Activated naive CD4-positive, alpha-beta T cell treated with anti-CD3 and anti-CD28 coated beads, Interleukin-2, amount 50 U/mL, for 24 hours (primary cell): ENCODE measurements around the gene SLC25A1.

Experiments used
- H3K27ac Mint-ChIP-seq: one replicate; pipeline ENCODE4 v1.8.0; 2021; ENCODE audit warnings: mild to moderate bottlenecking, mixed read lengths
- H3K27me3 Mint-ChIP-seq: one replicate; pipeline ENCODE4 v1.8.0; 2021; ENCODE audit warnings: mixed read lengths
- H3K36me3 Mint-ChIP-seq: one replicate; pipeline ENCODE4 v1.8.0; 2021; ENCODE audit warnings: mixed read lengths
- H3K4me1 Mint-ChIP-seq: one replicate; pipeline ENCODE4 v1.8.0; 2021; ENCODE audit warnings: mixed read lengths
- H3K4me3 Mint-ChIP-seq: one replicate; pipeline ENCODE4 v1.8.0; 2021; ENCODE audit warnings: mild to moderate bottlenecking, mixed read lengths
- H3K9me3 Mint-ChIP-seq: one replicate; pipeline ENCODE4 v1.8.0; 2021; ENCODE audit warnings: mixed read lengths

SLC25A1 gene

DNA sequence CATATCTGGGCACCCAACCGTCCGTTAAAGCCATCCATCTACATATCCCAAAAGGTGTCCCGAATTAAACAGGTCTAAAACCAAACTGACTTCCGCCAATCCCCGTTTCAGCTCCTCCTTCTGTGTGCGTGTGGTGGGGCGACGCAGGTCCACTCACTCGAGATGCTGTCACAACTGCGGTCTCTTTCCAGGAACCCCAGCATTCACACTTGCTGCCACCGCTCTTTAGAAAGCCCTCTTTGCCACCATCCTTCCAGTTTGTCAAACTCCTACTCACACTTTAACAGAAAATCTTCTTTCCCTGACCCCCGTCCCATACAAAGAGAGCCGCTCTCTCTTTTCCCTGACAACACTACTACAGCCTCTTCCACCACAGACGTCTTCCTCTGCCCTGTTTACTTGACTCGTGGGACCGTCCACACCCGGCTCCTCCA lies 34.6 kb downstream of the SLC25A1 start:
- H3K27ac Mint-ChIP-seq, result peak overlapping the region; percentile 98
- H3K27me3 Mint-ChIP-seq, result no peaks in the 10 kb centered on the region
- peaks cover 29% of the 10 kb centered on the region for H3K4me1 Mint-ChIP-seq
- H3K9me3 Mint-ChIP-seq, result no peaks in the 10 kb centered on the region
- peaks cover 4% of the 10 kb centered on the region for H3K36me3 Mint-ChIP-seq
- H3K4me3 Mint-ChIP-seq, result peak overlapping the region; percentile 99

DNA sequence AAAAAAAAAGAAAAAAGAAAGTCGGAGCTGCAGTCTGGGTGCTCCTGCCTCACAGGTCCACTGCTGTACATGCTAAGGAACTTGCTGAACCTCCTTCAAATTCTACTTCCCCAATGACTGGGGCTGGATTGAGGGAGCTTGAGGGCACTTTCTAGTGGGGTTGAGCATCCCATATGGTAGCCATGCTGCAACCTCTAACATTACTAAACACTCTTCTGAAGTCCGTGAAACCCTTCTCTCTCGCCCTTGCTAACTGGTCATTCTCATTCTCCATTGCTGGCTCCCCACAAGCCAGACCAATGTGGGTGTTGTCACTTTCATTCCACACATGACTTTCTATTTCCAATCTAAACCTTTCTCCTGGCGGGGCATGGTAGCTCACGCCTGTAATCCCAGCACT lies 35.3 kb downstream of the SLC25A1 start:
- Mint-ChIP-seq H3K27me3 (no peaks in the 10 kb centered on the region), H3K27ac (no peak overlapping the region), H3K4me3 (peak overlapping the region; percentile 99), H3K36me3 (peaks cover 4% of the 10 kb centered on the region), H3K9me3 (no peaks in the 10 kb centered on the region), H3K4me1 (peaks cover 29% of the 10 kb centered on the region)

DNA sequence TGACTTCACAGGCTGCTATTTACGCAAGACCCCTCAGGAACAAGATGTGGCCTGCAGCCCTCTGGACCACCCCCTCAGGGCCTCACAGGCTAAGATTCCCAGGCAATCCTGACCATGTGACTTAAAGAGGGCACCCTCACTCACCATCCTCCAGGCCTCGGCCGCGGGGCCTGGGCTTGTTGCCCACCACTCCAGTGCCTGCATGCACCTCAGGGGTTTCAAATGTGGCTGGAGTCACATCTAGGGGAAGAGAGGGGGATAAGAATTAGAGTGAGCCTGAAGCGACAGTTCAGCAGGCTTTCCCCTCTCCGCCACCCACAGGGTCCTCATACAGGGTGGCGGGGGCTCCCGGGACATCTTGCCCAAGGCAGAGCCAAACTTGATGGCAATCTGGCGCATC lies 36.1 kb downstream of the SLC25A1 start:
- H3K36me3 Mint-ChIP-seq, result peaks cover 4% of the 10 kb centered on the region
- H3K9me3 Mint-ChIP-seq, result no peaks in the 10 kb centered on the region
- H3K27me3 Mint-ChIP-seq, result no peaks in the 10 kb centered on the region
- H3K27ac Mint-ChIP-seq, result no peak overlapping the region
- peak overlapping the region; percentile 26 for H3K4me3 Mint-ChIP-seq
- H3K4me1 Mint-ChIP-seq, result peaks cover 29% of the 10 kb centered on the region

DNA sequence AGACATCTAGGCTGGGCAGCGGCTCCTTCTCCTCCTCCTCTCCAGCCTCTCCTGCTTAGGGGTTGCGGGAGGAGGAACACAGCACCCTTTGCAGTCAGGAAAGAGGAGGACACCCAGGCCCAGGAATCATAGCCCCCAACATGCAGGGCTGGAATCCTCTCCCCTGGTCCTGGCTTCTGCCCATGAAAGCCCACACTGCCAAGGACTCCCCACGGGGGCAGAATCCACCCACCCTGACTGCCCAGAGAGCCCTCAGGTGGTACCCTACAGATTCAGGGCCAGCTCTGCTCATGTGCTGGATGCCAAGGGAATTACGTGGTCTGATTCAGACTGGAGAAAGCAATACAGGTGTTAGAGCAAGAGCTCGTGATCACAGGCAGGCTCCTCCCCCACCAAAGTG lies 38.6 kb downstream of the SLC25A1 start:
- no peaks in the 10 kb centered on the region for H3K27me3 Mint-ChIP-seq

DNA sequence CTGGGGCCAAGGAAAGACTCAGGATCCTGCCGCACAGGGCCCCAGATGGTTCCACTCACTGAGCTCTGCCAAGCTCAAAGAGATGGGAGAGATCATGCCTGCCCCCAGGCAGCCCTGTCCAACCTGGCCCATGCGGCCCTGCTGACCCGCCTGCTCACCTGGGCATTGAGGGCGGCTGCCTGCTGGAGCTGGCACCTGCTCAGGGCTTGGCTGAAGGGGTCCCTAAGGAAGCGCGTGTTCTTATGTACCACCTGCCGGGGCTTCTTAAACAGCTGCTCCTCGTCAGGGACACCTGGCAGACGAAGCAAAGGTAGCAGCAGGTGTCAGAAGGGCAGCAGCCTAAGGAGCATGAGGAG lies 39.6 kb downstream of the SLC25A1 start:
- Mint-ChIP-seq H3K9me3 (no peaks in the 10 kb centered on the region), H3K27me3 (no peaks in the 10 kb centered on the region), H3K27ac (no peak overlapping the region), H3K36me3 (peaks cover 4% of the 10 kb centered on the region), H3K4me1 (peaks cover 20% of the 10 kb centered on the region), H3K4me3 (no peak overlapping the region)

More for the DNA sequence above, 38.6 kb downstream of the SLC25A1 start:
- no peak overlapping the region for H3K4me3 Mint-ChIP-seq
- H3K9me3 Mint-ChIP-seq, result no peaks in the 10 kb centered on the region
- H3K36me3 Mint-ChIP-seq, result peaks cover 6% of the 10 kb centered on the region
- H3K4me1 Mint-ChIP-seq, result peaks cover 29% of the 10 kb centered on the region
- no peak overlapping the region for H3K27ac Mint-ChIP-seq

DNA sequence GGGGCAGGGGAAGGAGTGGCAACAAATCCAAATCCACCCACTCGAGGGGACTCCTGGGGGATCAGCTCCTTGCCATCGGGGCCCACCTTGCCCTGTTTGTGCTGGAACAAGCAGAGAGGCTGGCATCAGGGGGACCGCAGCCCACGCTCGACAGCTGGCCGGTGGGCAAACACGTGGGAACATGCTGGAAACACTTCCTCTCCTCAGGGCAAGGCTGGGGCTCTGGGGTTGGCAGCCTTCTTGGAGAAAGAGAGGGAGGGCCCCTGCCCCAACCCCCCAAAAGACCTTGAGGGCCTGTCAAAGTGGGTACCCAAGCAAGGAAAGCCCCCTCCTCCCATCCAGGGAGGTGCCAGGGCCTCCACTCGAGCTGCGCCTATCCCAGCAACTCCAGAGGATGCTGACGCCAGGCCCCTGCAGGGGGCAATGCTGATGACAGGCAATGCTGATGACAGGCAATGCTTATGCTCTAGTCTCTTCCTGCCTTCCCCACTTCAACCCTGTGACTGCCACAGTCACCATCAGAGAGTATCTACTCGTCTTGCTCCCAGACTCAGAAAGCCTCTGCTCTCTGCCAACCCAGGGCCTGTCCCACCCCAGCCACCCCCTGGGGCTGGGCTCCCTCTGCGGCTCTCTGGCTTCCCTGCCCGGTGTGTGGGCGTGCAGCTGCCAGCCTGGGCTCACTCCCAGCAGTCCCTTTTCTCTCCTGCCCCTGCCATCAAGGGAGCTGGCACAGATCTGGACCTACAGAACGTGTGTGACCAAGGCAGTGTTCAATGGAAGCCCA lies 40.1 kb downstream of the SLC25A1 start:
- no peak overlapping the region for H3K4me3 Mint-ChIP-seq
- H3K4me1 Mint-ChIP-seq, result peaks cover 14% of the 10 kb centered on the region
- H3K9me3 Mint-ChIP-seq, result no peaks in the 10 kb centered on the region
- peaks cover 2% of the 10 kb centered on the region for H3K36me3 Mint-ChIP-seq
- no peak overlapping the region for H3K27ac Mint-ChIP-seq
- no peaks in the 10 kb centered on the region for H3K27me3 Mint-ChIP-seq

DNA sequence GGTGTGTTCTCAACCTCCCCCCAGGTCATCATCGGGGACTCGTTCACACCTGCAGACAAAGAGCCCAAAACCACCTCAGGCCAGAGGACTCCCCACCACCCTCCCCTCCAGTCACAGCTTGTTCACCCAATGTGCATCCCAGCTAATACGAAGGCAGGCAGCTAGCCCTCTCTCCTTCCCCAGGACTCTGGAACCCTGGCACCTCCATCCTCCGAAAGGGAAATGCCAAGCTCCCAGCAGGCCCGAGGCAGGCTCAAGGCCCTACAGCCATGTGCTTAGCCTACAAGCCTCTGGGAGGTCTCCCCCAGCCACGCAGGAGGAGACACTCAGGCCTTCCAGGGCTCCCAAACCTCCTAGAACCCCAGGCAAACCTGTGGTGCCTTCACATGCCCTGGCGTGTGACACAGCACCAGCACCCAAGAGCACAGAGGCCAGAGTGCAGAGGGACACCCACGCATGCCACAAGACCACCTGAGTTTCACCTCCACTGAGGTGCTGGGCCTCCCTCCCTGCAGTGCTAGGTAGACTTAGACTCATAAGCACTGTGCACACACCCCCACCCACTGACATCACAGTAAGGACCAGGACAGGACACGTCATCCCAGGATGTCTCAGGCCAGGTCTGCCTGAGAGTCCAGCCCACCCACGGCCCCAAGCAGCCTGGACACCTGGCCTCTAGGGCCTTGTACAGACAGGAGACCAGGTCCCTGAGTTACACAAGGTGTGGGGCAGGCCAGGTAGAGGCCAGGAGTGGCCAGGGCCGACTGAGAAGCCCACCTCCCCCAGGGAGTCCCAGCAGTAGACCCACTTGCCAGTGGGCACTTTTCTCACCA lies 40.9 kb downstream of the SLC25A1 start:
- peaks cover 2% of the 10 kb centered on the region for H3K36me3 Mint-ChIP-seq
- H3K27me3 Mint-ChIP-seq, result no peaks in the 10 kb centered on the region
- peaks cover 9% of the 10 kb centered on the region for H3K4me1 Mint-ChIP-seq
- no peak overlapping the region for H3K27ac Mint-ChIP-seq
- no peaks in the 10 kb centered on the region for H3K9me3 Mint-ChIP-seq
- H3K4me3 Mint-ChIP-seq, result no peak overlapping the region

DNA sequence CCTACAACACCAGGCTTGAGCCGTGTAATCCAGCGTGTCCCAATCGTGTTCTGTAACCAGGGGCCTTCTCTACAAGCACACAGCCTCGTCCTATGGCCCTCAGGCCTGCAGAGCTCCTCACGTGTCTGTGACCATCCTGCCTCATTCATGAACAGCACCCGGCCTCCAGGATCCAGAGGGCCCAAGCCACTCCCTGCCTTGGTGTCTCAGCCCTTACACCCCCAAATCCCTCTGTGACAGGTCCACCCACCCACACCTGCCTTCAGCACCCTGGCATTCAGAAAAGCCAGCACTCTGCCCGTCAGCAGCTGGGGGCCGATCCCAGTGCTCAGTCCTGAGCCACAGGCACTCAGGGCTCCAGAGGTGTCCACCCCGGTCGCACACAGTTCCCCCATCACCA lies 41.6 kb downstream of the SLC25A1 start:
- Mint-ChIP-seq H3K27me3 (no peaks in the 10 kb centered on the region), H3K4me3 (no peak overlapping the region), H3K4me1 (peaks cover 4% of the 10 kb centered on the region), H3K9me3 (no peaks in the 10 kb centered on the region), H3K27ac (no peak overlapping the region), H3K36me3 (peaks cover 2% of the 10 kb centered on the region)

DNA sequence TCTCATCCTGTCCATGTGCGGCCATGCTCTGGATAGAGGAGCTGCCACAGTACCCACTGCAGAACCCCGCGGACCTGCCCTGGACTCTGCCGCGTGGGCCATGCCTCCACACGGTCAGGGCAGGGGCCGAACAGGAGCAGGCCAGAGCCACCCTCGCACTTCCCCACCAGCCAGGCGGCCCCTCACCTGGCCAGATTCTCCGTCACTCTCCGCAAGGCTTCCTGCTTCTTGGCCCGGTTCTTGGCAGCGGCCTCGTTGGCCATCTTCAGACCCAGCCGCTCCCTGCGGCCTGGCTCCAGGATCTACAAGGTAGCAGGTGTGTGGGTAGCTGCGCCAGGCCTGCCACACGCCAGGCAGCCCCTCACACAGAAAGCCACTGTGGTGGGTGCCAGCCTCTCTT lies 43.7 kb downstream of the SLC25A1 start:
- Mint-ChIP-seq H3K9me3 (no peaks in the 10 kb centered on the region), H3K4me3 (no peak overlapping the region), H3K36me3 (peaks cover 2% of the 10 kb centered on the region), H3K27me3 (no peaks in the 10 kb centered on the region), H3K27ac (no peak overlapping the region), H3K4me1 (no peaks in the 10 kb centered on the region)

DNA sequence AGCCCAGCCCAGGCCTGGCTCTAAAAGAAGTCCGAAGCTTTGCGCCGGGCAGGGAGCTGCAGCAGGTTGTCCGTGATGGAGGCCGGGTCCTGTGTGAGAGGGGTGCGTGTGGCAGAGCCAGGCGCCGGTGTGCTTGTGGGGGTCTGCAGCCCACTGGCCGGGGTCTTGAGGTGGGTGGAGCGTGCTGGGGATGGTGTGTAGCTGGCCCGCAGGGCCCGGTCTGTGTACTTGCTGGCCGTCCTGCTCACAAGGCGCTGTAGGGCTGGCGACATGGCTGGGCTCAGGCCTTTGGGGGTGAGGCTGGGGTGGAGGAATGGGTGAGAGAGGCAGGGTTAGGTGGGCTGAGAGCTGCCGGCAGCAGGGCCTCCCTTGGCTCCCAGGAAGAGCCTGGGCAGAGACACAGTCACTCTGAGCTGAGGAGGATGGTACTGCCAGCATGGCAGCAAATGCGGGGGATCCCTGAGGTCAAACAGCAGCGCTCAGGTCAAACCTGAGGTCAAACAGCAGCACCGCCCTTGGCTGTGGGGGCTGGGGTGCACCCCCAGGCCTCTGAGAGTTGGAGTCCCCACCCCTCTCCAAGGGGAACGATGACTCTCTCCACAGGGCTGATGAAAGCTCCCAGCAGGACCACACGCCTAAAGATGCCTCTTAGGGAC lies 44.2 kb downstream of the SLC25A1 start:
- no peaks in the 10 kb centered on the region for H3K9me3 Mint-ChIP-seq
- H3K36me3 Mint-ChIP-seq, result peaks cover 2% of the 10 kb centered on the region
- H3K27me3 Mint-ChIP-seq, result no peaks in the 10 kb centered on the region
- no peak overlapping the region for H3K27ac Mint-ChIP-seq
- no peaks in the 10 kb centered on the region for H3K4me1 Mint-ChIP-seq
- no peak overlapping the region for H3K4me3 Mint-ChIP-seq

DNA sequence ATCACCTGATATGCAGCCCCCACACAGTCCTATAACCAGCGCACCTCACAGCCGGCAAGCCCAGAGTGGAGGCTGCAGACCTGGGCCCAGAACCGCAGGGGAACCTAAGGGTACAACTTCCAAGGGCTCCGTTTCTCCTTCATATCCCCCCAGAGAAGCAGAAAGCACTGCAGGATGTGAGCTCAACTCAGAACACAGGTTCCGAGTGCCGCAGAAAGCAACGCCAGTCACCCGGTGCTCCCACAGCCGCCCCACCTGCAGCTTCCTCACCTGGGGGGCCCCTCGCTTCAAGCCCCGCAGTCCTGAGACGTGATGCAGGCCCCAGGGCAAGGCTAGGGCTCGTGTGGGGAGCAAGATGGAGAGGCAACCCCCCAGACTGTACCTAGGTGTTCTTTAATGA lies 45.0 kb downstream of the SLC25A1 start:
- H3K36me3 Mint-ChIP-seq, result peaks cover 2% of the 10 kb centered on the region
- no peak overlapping the region for H3K27ac Mint-ChIP-seq
- H3K4me1 Mint-ChIP-seq, result no peaks in the 10 kb centered on the region
- no peaks in the 10 kb centered on the region for H3K9me3 Mint-ChIP-seq
- no peak overlapping the region for H3K4me3 Mint-ChIP-seq
- no peaks in the 10 kb centered on the region for H3K27me3 Mint-ChIP-seq

DNA sequence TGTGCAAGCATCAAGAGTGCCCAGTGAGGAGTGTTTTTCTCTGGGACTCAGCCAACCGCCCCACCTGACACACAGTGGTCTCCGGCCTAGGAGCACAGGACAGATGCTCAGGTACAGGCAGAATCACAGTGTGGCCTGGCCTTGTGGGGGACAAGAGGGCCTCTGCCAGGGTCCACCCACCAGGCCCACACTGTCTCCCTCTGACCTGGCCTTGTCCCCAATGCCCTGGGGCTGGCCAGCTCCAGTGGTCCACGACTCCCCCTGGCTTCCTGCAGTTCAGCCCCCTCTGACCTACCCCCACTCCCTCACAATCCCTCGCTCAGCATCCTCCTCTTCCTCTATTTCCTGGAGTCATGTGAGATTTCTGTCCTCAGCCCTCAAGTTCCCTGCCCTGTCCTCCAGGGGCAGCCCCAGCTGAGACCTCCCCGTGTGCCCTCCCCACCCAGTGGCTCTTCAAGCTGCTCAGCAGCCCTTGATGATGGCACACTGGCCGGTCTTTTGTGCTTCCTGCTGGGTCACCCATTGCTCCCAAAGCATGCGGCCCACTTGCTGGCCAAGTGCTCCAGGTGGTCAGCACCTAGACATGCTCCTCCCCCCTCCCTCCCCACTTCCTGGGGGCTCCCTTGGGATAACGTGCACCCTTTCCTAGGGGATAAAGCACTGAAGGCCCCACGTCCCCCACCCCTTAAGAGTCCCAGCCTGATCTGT lies 45.7 kb downstream of the SLC25A1 start:
- no peaks in the 10 kb centered on the region for H3K9me3 Mint-ChIP-seq
- no peak overlapping the region for H3K4me3 Mint-ChIP-seq
- no peak overlapping the region for H3K27ac Mint-ChIP-seq
- H3K36me3 Mint-ChIP-seq, result peaks cover 2% of the 10 kb centered on the region
- H3K4me1 Mint-ChIP-seq, result no peaks in the 10 kb centered on the region
- no peaks in the 10 kb centered on the region for H3K27me3 Mint-ChIP-seq

DNA sequence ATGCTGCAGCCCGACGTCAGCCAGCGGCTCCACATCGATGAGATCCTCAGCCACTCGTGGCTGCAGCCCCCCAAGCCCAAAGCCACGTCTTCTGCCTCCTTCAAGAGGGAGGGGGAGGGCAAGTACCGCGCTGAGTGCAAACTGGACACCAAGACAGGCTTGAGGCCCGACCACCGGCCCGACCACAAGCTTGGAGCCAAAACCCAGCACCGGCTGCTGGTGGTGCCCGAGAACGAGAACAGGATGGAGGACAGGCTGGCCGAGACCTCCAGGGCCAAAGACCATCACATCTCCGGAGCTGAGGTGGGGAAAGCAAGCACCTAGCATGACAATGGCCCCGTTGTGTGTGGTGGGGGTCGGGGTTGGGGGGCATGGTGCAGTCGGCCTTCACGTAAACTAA lies 46.4 kb downstream of the SLC25A1 start:
- H3K4me3 Mint-ChIP-seq, result no peak overlapping the region
- H3K27ac Mint-ChIP-seq, result no peak overlapping the region
- no peaks in the 10 kb centered on the region for H3K9me3 Mint-ChIP-seq
- no peaks in the 10 kb centered on the region for H3K27me3 Mint-ChIP-seq
- peaks cover 2% of the 10 kb centered on the region for H3K36me3 Mint-ChIP-seq
- no peaks in the 10 kb centered on the region for H3K4me1 Mint-ChIP-seq

DNA sequence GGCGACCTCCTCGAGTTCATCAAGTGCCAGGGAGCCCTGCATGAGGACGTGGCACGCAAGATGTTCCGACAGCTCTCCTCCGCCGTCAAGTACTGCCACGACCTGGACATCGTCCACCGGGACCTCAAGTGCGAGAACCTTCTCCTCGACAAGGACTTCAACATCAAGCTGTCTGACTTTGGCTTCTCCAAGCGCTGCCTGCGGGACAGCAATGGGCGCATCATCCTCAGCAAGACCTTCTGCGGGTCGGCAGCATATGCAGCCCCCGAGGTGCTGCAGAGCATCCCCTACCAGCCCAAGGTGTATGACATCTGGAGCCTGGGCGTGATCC lies 46.9 kb downstream of the SLC25A1 start:
- Mint-ChIP-seq H3K27ac (no peak overlapping the region), H3K9me3 (no peaks in the 10 kb centered on the region), H3K27me3 (no peaks in the 10 kb centered on the region), H3K36me3 (peaks cover 2% of the 10 kb centered on the region), H3K4me1 (no peaks in the 10 kb centered on the region), H3K4me3 (no peak overlapping the region)

DNA sequence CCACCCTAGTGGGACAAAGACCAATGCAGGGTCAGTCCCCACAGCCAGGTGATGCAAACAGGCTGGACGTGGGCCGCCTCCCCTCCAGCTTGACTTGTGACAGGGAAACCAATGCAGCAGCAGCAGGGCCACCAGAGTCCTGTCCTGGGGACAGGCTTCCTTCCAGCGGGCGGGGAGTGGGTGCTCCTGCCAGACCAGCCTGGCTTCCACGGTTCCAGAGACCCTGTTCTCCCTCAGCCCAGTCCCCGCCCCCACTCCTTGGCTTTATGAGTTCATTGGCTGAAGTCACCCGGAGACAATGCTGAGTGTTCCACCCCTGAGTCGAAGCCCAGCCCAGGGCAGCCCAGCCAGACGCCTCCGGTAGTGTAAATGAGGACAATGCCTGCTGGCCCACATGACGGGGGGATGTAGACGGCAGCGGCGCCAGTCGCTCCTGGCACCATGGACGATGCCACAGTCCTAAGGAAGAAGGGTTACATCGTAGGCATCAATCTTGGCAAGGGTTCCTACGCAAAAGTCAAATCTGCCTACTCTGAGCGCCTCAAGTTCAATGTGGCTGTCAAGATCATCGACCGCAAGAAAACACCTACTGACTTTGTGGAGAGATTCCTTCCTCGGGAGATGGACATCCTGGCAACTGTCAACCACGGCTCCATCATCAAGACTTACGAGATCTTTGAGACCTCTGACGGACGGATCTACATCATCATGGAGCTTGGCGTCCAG lies 47.4 kb downstream of the SLC25A1 start, which contains the start of gene TSSK2:
Gene TSSK2 (plus strand): TSS at position 350 of the 726 bp plus-strand sequence. CDS start 92 bp downstream, at position 442.
- H3K4me1 Mint-ChIP-seq, result no peaks in the 10 kb centered on the region
- H3K27ac Mint-ChIP-seq, result no peak within 1 kb of the TSS
- no peaks in the 10 kb centered on the region for H3K27me3 Mint-ChIP-seq
- no peak within 1 kb of the TSS for H3K4me3 Mint-ChIP-seq
- no peaks in the 10 kb centered on the region for H3K9me3 Mint-ChIP-seq
- H3K36me3 Mint-ChIP-seq, result no peaks in the 10 kb centered on the region
